ENCODE results near the gene FAM120AOS.

- no peak for TF ChIP-seq CTCF (IDR thresholded peaks at IDR 0.05; ENCODE audit: insufficient read depth, low read length, poor library complexity, severe bottlenecking)
- TF ChIP-seq EZH2phosphoT487 (conservative IDR thresholded peaks at IDR 0.05; ENCODE audit: low read length), result no peak
These were observed 5.3 kb upstream of the FAM120AOS start for GRCh38 chr9:93458712-93459111.
